GM18517 (cell line): ENCODE data around the gene LBH.

Experiments used
- ATAC-seq: cut with Tn5 transposase; IDR thresholded peaks from one replicate; pipeline ENCODE4 v1.9.1; 2021; ENCODE audit warnings: mild to moderate bottlenecking, moderate library complexity; ENCODE audit not compliant: unreplicated experiment

Gene LBH

DNA sequence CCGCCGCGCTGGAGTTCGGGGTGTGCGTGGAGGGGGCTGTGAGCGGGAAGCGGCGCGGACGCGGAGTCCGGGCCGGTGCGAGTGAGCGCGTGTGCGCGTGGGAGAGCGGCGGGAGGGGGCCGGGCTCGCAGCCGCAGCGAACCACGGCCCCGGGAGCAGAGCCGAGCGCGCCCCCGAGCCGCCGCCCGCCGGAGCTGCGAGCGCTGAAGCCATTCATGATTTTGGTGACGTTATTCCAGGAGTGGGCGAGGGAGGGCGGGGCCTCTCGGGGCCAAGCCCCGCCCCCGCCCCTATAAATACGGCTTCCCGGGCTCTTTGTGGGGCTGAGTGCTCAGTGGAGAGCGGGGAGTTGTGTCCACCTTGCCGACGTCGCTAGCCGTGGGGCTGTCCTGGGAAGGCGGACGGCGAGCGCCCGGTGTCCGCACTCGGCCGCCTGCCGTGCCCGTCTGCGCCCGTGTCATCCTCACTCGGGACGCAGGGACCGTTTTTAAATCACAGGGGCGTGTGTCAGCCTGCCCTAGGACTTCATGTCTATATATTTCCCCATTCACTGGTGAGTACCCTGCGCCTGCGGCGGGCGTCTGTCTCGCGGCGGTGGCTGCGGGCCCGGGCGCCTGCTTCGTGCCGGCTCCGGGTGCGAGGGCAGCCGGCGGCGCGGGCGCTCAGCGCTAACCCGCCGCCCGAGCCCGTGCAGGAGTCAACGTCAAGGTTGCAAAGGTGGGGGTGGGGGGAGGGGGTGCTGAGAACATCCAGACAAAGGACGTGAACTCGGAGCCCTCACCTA is at the start of gene LBH:
Gene LBH, plus strand, starts transcription at position 323 of the 784 bp plus-strand sequence. Its CDS starts 205 bp downstream, at position 528.
- ATAC-seq = peak; percentile 47

DNA sequence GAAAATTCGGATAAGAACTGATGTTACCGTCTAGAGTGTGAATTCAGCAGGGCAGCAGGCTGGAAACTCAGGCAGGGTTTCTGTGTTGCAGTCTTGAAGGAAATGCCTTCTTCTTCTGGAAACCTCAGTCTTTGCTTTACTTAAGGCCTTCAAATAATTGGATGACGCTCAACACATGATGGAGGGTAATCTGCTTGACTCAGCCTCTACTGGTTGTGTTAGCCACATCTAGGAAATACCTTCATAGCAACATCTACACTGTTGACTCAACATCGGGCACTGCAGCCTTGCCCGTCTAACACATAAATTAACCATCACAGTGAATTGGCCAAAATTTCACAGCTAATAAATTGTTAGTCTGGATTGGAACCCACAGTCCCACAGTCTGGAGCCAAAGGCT is 47.3 kb upstream of the LBH start:
- ATAC-seq = no peak

- no peak for ATAC-seq
Observed at GRCh38 chr2:30185178-30185577, 46.2 kb upstream of the LBH start.

DNA sequence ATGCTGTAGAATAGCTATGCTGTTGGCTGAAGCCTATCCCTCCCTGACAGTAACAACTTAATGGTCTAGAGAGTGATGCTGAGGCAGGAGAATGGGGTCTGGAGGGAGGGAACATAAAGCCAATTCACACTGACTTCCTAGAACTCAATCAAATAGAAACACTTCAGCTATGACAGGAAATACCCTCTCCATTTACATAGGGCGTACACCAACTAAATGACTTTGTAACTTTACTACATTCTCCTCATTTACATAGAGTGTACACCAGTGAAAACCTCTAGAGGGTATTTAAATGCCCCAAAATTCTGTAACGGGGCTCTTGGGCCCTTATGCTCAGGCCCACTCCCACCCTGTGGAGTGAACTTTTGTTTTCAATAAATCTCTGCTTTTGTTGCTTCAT is 43.0 kb upstream of the LBH start:
- ATAC-seq = no peak

- ATAC-seq = no peak
Observed at GRCh38 chr2:30190637-30191036, 40.7 kb upstream of the LBH start.

GRCh38 chr2:30191107-30191506 is 40.2 kb upstream of the LBH start:
- no peak for ATAC-seq

DNA sequence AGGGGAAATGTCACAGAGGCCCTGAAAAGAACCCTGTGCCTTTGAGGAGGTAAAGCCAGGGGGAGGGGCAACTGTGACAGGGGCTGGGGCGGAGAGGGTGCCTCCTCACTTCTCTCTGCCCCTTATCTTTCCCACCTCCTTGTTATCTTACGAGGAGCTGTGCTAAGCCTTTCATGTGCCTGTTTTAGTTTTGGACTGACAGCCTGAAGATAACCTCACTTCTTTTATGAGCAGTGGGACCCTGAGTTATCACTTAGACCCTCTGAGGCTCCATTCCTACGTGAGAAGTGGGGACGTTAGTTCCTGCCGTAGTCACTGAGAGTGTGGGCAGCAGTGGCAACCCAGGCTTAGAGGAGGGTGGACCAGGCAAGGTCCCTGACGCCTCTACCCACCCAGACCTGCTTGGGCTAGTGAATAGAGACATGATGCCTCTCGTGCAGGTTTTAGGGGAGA is 39.5 kb upstream of the LBH start:
- no peak for ATAC-seq

- no peak for ATAC-seq
Observed at GRCh38 chr2:30192314-30192713, 39.0 kb upstream of the LBH start.

DNA sequence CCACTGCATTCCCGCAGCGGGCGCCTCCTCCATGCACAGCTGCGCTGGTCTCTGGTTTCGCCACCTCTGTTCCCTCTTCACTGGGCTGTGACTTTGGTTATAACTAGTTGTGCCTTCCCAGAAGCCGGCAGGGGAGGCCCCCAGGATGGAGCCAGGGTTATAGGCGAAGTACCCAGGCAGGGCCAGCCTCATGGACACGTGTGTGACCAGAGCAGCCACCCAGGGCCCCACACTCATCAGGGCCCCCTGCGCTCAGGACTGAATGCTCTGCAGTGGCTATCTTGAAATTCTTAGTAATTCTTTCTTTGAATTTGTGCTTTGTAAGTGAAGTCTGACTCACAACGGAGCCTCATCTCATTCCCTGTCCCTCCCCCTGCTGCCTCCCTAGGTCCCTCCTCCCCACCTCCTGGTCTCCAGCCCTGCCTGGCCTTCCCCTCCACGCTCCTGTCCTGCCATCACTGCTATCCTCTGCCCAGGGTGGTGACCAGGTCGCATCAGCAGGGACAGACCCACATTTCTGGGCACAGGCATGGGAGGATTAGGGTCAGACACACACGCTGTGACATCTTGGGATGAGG is 38.1 kb upstream of the LBH start:
- no peak for ATAC-seq

- ATAC-seq = no peak
Observed at GRCh38 chr2:30194421-30194820, 36.9 kb upstream of the LBH start.

GRCh38 chr2:30195016-30195415 is 36.3 kb upstream of the LBH start:
- no peak for ATAC-seq

DNA sequence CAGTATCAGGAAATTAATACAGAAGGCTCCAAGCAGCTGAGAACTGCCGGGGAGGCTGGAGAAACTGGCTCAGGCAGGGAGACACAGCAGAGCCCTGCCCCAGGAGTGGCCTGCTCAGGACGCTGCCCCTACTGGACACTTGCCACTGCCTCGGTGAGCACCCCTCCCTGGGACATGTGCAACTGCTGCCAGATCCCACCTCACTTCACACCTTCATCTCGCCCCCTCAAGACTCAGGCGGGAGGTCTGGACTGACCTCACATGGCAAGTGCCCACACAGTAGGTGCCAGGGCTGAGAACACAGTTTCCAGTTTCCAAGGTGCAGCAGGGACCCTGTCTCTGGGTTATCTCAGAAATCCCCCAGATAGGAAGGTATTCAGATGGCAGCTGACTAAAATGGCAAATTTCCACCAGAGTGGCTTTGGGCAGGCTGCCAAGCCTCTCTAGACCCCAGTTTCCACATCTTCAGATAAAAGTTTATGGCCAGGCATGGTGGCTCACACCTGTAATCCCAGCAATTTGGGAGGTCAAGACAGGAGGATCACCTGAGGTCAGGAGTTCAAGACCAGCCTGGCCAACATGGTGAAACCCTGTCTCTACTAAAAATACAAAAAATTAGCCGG is 33.7 kb upstream of the LBH start:
- no peak for ATAC-seq

DNA sequence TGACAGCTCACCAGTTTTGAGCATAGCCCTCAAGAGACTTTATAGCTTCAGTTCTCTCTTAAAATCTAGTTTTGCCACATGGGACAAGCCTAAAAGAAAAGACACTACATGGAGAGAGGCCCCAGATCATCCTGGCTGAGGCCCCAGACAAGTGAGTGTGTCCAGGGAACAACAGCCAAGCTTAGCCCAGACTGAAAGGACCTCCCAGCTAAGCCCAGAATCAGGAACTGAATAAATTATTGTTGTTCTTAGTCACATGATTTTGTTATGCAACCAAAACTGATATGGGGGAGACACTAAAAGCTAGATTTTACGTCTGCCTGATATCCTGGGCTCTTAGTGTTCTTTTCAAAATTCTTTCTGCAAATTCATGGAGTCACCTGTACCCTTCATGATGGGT is 29.3 kb upstream of the LBH start:
- no peak for ATAC-seq

DNA sequence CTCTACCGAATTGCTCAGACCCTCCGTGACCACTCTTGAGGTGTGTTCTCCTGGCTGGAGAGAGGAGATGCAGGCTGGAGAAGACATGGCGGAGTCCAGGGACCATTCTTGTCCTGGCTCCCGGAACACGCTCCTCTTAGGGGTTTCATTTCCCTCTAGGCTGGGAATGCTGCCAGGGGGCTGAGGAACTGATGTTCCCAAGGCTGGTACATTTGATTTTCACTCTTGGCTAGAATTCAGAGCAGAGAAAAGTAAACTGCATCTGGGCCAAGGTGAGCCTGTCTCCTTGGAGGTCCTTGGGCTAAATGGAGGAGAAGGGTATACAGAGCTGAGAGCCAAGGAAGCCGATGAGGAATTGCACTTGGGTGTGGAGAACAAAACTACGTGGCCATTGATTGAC is 28.2 kb upstream of the LBH start:
- ATAC-seq = no peak

- no peak for ATAC-seq
Observed at GRCh38 chr2:30204281-30204680, 27.1 kb upstream of the LBH start.

DNA sequence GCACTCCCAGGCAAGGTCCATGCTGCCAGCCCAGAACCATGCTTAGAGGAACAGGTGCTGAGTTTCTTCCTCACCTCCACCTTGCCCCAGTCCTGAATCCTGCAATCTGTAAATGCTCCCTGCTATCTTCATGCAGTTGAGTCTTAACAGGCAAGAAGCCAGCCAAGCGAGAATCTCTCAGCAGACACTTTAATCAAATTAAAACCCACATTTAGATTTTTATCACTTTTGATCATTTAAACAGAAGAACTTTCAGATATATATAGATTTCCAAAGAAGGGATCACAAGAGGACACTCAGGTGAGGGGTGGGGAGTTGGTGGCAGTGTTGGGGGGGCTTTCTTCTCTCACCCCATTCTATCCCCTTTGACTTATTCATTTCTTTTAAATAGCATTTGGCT is 25.9 kb upstream of the LBH start:
- ATAC-seq = no peak

GRCh38 chr2:30206461-30207430 is 24.6 kb upstream of the LBH start:
- ATAC-seq = no peak

DNA sequence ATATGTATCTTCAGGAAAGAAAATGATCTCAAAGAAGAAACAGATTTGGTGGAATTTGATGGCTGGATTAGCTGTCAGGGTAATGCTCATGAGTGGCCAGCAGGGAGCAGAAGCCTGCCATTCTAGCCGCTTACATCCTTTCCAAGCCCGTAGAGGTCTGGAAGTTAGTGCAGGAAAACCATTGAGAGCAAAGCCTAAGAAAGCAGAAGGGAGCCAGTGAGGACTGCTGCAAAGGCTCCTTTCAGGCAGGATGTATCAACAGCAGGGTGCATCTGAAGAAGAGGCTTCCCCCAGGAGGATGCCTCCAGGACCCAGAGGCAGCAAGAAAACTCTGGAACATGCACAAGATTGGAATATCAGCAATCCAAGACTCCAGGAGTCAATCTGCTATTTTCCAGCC is 22.9 kb upstream of the LBH start:
- no peak for ATAC-seq

- no peak for ATAC-seq
Observed at GRCh38 chr2:30209227-30209626, 22.1 kb upstream of the LBH start.

GRCh38 chr2:30213326-30213725 is 18.0 kb upstream of the LBH start:
- no peak for ATAC-seq

- no peak for ATAC-seq
Observed at GRCh38 chr2:30213907-30214463, 17.3 kb upstream of the LBH start.
